HepG2 (cell line): ENCODE measurements around the gene PKD2L1.

Source experiments
- ASH2L ChIP-seq: fragments of 300-600, 200-600 bp; sonication (generic); IDR thresholded peaks from 2 replicates; pipeline ENCODE4 v1.7.0; 2017; ENCODE audit warnings: low read depth, mild to moderate bottlenecking, moderate library complexity, mixed read lengths, low read length; ENCODE audit not compliant: insufficient read length
- CTCF ChIP-seq: sonication (generic); formaldehyde crosslinking; IDR thresholded peaks from 2 replicates; pipeline ENCODE4 v1.5.0; 2020; ENCODE audit warnings: mild to moderate bottlenecking, missing genetic modification reagents, moderate library complexity
- FOXM1 ChIP-seq: sonication (generic); formaldehyde crosslinking; IDR thresholded peaks from 2 replicates; pipeline ENCODE4 v1.5.0; 2020; ENCODE audit warnings: missing genetic modification reagents
- KAT7 ChIP-seq: IDR thresholded peaks from 2 replicates; pipeline ENCODE4 v1.6.1; 2018; ENCODE audit warnings: borderline replicate concordance, missing compliant biosample characterization
- MXI1 ChIP-seq: IDR thresholded peaks from 3 replicates; pipeline ENCODE4 v1.6.1; 2012; ENCODE audit warnings: low read depth, low read length, inconsistent platforms, borderline replicate concordance
- POLR2AphosphoS5 ChIP-seq: IDR thresholded peaks from 2 replicates; pipeline ENCODE4 v1.6.1; 2012; ENCODE audit warnings: low read depth, low read length
- RFX5 ChIP-seq: IDR thresholded peaks from 2 replicates; pipeline ENCODE4 v1.6.1; 2011; ENCODE audit warnings: low read depth, low read length, improper control_type of control experiment
- TEAD3 ChIP-seq: optimal IDR thresholded peaks from 2 replicates; pipeline ENCODE3; 2016; ENCODE audit warnings: borderline replicate concordance
- ZNF646 ChIP-seq: sonication (generic); formaldehyde crosslinking; IDR thresholded peaks from 2 replicates; pipeline ENCODE4 v1.9.0; 2021; ENCODE audit warnings: mild to moderate bottlenecking, missing genetic modification reagents
- ZNF746 ChIP-seq: sonication (generic); formaldehyde crosslinking; IDR thresholded peaks from 2 replicates; pipeline ENCODE4 v1.8.0; 2022; ENCODE audit warnings: mild to moderate bottlenecking, missing genetic modification reagents
- TF ChIP-seq, protein P1 (sequence below), 2 experiments: IDR thresholded peaks; 2 replicates each; pipeline ENCODE4 v1.6.1; 2011 to 2012; ENCODE audit warnings: low read length in 2 of 2, borderline replicate concordance in 1 of 2, low read depth in 1 of 2, mild to moderate bottlenecking in 1 of 2, moderate library complexity in 1 of 2
- TF ChIP-seq, protein P2 (sequence below): sonication (generic); formaldehyde crosslinking; IDR thresholded peaks from 2 replicates; pipeline ENCODE4 v1.8.1; 2023; ENCODE audit warnings: missing genetic modification reagents, inconsistent platforms, borderline replicate concordance
- TF ChIP-seq, protein P3 (sequence below): sonication (generic); formaldehyde crosslinking; IDR thresholded peaks from 2 replicates; pipeline ENCODE4 v1.4.0; 2020; ENCODE audit warnings: mild to moderate bottlenecking, low read depth, missing genetic modification reagents

DNA sequence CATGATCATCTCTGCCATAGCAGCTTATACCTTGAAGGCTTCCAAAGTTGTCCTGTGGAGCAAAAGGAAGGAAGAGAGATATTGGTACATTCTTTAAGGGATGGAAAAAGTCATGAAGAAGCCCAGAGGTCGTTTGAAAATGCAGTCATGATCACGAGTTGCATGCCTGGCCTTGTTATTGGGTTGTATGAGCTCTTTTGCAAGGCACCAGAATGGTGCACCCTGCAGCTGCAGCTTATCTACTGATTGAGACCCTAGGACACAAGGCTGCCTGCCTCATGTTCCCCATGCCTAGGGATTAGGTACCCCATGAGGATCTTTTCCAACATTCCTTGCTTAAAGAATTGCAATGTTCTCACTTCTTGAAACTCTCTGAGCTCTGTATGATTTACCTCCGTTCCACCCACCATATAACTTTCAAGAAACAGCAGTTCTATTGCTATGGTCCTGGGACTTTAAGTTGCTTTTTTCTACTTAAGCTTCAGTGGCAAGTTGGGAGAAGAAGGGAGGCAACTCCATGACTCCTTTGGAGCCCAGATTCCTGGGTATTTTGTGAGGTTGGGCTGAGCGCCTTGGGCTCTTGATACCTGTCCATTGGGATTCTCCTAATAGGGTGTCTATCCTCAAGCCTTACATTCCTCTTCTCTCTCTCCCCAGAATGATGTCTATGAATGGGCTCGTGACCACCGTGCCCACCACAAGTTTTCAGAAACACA, 23.9 kb upstream of the PKD2L1 start:
- TF ChIP-seq, protein P1, sequence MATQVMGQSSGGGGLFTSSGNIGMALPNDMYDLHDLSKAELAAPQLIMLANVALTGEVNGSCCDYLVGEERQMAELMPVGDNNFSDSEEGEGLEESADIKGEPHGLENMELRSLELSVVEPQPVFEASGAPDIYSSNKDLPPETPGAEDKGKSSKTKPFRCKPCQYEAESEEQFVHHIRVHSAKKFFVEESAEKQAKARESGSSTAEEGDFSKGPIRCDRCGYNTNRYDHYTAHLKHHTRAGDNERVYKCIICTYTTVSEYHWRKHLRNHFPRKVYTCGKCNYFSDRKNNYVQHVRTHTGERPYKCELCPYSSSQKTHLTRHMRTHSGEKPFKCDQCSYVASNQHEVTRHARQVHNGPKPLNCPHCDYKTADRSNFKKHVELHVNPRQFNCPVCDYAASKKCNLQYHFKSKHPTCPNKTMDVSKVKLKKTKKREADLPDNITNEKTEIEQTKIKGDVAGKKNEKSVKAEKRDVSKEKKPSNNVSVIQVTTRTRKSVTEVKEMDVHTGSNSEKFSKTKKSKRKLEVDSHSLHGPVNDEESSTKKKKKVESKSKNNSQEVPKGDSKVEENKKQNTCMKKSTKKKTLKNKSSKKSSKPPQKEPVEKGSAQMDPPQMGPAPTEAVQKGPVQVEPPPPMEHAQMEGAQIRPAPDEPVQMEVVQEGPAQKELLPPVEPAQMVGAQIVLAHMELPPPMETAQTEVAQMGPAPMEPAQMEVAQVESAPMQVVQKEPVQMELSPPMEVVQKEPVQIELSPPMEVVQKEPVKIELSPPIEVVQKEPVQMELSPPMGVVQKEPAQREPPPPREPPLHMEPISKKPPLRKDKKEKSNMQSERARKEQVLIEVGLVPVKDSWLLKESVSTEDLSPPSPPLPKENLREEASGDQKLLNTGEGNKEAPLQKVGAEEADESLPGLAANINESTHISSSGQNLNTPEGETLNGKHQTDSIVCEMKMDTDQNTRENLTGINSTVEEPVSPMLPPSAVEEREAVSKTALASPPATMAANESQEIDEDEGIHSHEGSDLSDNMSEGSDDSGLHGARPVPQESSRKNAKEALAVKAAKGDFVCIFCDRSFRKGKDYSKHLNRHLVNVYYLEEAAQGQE (IDR thresholded peaks at IDR 0.05; ENCODE audit: borderline replicate concordance in 1 of 2, low read depth in 1 of 2, low read length in 2 of 2): no peak
- TF ChIP-seq ZNF746 (CRISPR knock-in tag) (no peak), MXI1 (no peak), RFX5 (no peak), TEAD3 (CRISPR knock-in tag) (no peak), CTCF (CRISPR knock-in tag) (no peak), KAT7 (CRISPR knock-in tag) (no peak), FOXM1 (CRISPR knock-in tag) (no peak), ASH2L (no peak), ZNF646 (CRISPR knock-in tag) (no peak), POLR2AphosphoS5 (no peak; the same call in none of the 2 replicates)
- TF ChIP-seq, protein P2, sequence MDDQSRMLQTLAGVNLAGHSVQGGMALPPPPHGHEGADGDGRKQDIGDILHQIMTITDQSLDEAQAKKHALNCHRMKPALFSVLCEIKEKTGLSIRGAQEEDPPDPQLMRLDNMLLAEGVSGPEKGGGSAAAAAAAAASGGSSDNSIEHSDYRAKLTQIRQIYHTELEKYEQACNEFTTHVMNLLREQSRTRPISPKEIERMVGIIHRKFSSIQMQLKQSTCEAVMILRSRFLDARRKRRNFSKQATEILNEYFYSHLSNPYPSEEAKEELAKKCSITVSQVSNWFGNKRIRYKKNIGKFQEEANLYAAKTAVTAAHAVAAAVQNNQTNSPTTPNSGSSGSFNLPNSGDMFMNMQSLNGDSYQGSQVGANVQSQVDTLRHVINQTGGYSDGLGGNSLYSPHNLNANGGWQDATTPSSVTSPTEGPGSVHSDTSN (CRISPR knock-in tag): no peak
- TF ChIP-seq, protein P3, sequence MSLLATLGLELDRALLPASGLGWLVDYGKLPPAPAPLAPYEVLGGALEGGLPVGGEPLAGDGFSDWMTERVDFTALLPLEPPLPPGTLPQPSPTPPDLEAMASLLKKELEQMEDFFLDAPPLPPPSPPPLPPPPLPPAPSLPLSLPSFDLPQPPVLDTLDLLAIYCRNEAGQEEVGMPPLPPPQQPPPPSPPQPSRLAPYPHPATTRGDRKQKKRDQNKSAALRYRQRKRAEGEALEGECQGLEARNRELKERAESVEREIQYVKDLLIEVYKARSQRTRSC (CRISPR knock-in tag): no peak
